VCaP (cell line): ENCODE measurements around the gene GLCCI1.

Experiments used
- H3K27ac ChIP-seq: fragments of 450-650 bp; 2 replicates; pipeline ENCODE4 v1.5.1; 2017
- CTCF ChIP-seq: fragments of 450-650 bp; conservative IDR thresholded peaks from 2 replicates; pipeline ENCODE4 v1.5.1; 2017; ENCODE audit warnings: mild to moderate bottlenecking, moderate library complexity

The GLCCI1 gene

DNA sequence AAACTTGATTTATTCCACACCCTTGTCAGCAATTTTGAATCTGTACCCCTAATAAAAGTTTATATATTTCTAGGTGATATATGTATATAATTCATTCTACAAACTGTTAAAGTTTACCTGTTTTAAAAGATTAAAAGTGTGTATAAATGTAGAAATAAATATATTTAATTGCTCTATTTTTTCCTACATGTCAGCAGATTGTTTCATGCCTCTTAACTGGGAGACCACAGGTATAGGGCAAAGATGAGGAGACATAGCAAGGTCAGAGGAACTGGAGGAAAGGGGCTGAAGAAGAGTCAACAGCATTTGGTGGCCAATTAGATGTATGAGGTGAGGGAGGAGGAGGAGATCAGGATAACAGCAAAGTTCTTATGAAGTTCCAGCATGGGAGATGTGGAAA is 109.8 kb downstream of the GLCCI1 start:
- no peak overlapping the region for H3K27ac ChIP-seq
- no peak for TF ChIP-seq CTCF

DNA sequence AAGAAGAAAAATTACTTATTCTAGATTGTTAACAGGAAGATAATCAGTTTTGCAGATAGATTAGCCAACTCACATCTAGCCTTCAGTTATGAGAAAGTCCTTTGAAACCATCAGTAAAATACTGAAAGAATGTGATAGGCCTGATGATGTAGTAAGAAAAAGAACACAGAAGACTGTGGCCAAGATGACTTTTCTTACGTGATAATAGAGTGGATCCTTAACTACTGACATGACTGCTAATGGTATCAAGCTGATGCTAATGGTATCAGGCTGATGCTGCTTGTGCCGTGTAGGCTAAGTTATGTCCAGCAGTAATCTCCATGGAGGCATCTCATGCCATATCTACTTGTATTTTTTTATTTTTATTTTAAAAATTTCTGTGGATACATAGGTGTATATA is 114.2 kb downstream of the GLCCI1 start:
- no peak overlapping the region for H3K27ac ChIP-seq
- TF ChIP-seq CTCF: no peak

DNA sequence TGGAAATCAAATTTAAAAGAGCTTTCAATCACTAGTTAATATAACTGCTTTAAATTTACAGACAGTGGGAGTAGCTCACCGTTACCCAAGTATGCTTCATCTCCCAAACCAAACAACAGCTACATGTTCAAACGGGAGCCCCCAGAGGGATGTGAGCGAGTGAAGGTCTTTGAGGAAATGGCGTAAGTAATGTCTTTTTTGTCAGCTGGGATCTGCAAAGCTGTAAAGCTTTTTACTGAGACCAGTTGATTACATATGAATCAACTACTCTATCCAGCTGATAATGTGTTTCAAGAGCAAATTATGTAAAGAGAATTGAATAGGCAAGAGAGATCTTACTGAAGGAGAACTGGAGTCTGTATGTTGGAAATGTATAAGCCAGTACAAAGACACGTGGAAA is 116.2 kb downstream of the GLCCI1 start:
- no peak for TF ChIP-seq CTCF
- H3K27ac ChIP-seq: no peak overlapping the region

- TF ChIP-seq CTCF: no peak
- no peak overlapping the region for H3K27ac ChIP-seq
Measured at GRCh38 chr7:8085420-8085819, 116.8 kb downstream of the GLCCI1 start.

DNA sequence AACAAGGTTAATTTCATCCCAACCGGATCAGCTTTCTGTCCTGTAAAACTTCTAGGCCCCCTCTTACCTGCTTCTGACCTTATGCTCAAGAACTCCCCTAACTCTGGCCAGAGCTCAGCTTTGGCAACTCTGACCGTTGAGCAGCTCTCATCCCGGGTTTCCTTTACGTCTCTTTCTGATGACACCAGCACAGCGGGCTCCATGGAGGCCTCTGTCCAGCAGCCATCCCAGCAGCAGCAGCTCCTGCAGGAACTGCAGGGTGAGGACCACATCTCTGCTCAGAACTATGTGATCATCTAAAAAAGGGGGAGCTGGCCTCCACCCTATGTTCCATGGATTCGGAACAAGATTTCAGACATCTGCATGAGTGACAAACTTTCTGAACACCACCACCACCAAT is 117.6 kb downstream of the GLCCI1 start:
- no peak overlapping the region for H3K27ac ChIP-seq
- TF ChIP-seq CTCF: no peak

- no peak for TF ChIP-seq CTCF
- H3K27ac ChIP-seq: no peak overlapping the region
Measured at GRCh38 chr7:8089036-8089780, 120.6 kb downstream of the GLCCI1 start.

GRCh38 chr7:8092140-8092539 is 123.5 kb downstream of the GLCCI1 start:
- no peak for TF ChIP-seq CTCF
- no peak overlapping the region for H3K27ac ChIP-seq
